ENCODE results near the gene CD151. TPM values are rescaled to one million over a fixed set of nuclear protein-coding genes. Genes with fewer than 3 reads are reported as not detected.

Gene CD151
- total RNA-seq, 1 experiment from 2014 or later = 115 TPM

GRCh38 chr11:823441-824291 lies 9.1 kb upstream of the CD151 start:
- DNase-seq (ENCODE audit: low spot score) (no peak), ATAC-seq (no peak)
- POLR2A ChIA-PET = no interaction called here
- Mint-ChIP-seq H3K27me3 (ENCODE audit: low read depth) (peaks cover 10% of the 10 kb centered on the region), H3K36me3 (no peaks in the 10 kb centered on the region), H3K4me3 (no peak overlapping the region), H3K4me1 (peaks cover 21% of the 10 kb centered on the region), H3K9me3 (no peaks in the 10 kb centered on the region), H3K27ac (no peak overlapping the region)
- no peak for TF ChIP-seq AR (CRISPR knock-in tag; IDR thresholded peaks at IDR 0.05)
- CTCF ChIA-PET = no interaction called here

GRCh38 chr11:824292-824880 lies 8.4 kb upstream of the CD151 start:
- no peak for DNase-seq (ENCODE audit: low spot score)
- no peaks in the 10 kb centered on the region for H3K36me3 Mint-ChIP-seq
- no peak overlapping the region for H3K27ac Mint-ChIP-seq
- POLR2A ChIA-PET = interaction anchor here (1.2 kb wide), 1 partner anchor 38 kb away, joined by 3 read pairs; no protein-coding TSS in a partner anchor
- peaks cover 15% of the 10 kb centered on the region for H3K27me3 Mint-ChIP-seq (ENCODE audit: low read depth)
- H3K4me3 Mint-ChIP-seq = no peak overlapping the region
- peaks cover 27% of the 10 kb centered on the region for H3K4me1 Mint-ChIP-seq
- no peaks in the 10 kb centered on the region for H3K9me3 Mint-ChIP-seq
- TF ChIP-seq OVOL2 (CRISPR knock-in tag; IDR thresholded peaks at IDR 0.05; ENCODE audit: borderline replicate concordance) (no peak), HMGXB4 (CRISPR knock-in tag; IDR thresholded peaks at IDR 0.05) (peak; percentile 43; the same call in 1 of the 2 replicates)
- CTCF ChIA-PET = no interaction called here
- ATAC-seq = no peak

GRCh38 chr11:824942-825341 lies 7.8 kb upstream of the CD151 start:
- ChIA-PET POLR2A (interaction anchor here (1.2 to 1.4 kb wide), 2 partner anchors 20 to 38 kb away, joined by 3 read pairs; partner anchors contain the start of gene PIDD1), CTCF (interaction anchor here (1.0 kb wide), 1 partner anchor 49 kb away, joined by 3 read pairs; no protein-coding TSS in a partner anchor)
- H3K4me3 Mint-ChIP-seq = no peak overlapping the region
- H3K9me3 Mint-ChIP-seq = no peaks in the 10 kb centered on the region
- H3K27ac Mint-ChIP-seq = no peak overlapping the region
- no peak for DNase-seq (ENCODE audit: low spot score)
- peaks cover 15% of the 10 kb centered on the region for H3K27me3 Mint-ChIP-seq (ENCODE audit: low read depth)
- ATAC-seq = no peak
- H3K36me3 Mint-ChIP-seq = no peaks in the 10 kb centered on the region
- H3K4me1 Mint-ChIP-seq = peaks cover 28% of the 10 kb centered on the region
- no peak for TF ChIP-seq STAT6 (CRISPR knock-in tag; conservative IDR thresholded peaks at IDR 0.05; ENCODE audit: low read depth)
- TF ChIP-seq PRDM15 (CRISPR knock-in tag; IDR thresholded peaks at IDR 0.05) = no peak
- TF ChIP-seq ZNF671 (CRISPR knock-in tag; IDR thresholded peaks at IDR 0.05) = no peak
- TF ChIP-seq EMX1 (CRISPR knock-in tag; IDR thresholded peaks at IDR 0.05) = no peak
- TF ChIP-seq ZNF532 (CRISPR knock-in tag; IDR thresholded peaks at IDR 0.05; ENCODE audit: borderline replicate concordance) = no peak
- no peak for TF ChIP-seq TEAD1 (CRISPR knock-in tag; IDR thresholded peaks at IDR 0.05)
- TF ChIP-seq MXD4 (CRISPR knock-in tag; IDR thresholded peaks at IDR 0.05; ENCODE audit: borderline replicate concordance) = no peak
- no peak for TF ChIP-seq ZBTB21 (CRISPR knock-in tag; IDR thresholded peaks at IDR 0.05; ENCODE audit: borderline replicate concordance)
- TF ChIP-seq IRF1 (CRISPR knock-in tag; IDR thresholded peaks at IDR 0.05) = no peak
- no peak for TF ChIP-seq RORB (CRISPR knock-in tag; IDR thresholded peaks at IDR 0.05)

All from WTC11 (cell line).